ENCODE measurements around the gene BPIFB3.

BPIFB3 gene

GRCh38 chr20:33064572-33065287 lies 11.0 kb downstream of the BPIFB3 start:
- DNase-seq = no peak

DNA sequence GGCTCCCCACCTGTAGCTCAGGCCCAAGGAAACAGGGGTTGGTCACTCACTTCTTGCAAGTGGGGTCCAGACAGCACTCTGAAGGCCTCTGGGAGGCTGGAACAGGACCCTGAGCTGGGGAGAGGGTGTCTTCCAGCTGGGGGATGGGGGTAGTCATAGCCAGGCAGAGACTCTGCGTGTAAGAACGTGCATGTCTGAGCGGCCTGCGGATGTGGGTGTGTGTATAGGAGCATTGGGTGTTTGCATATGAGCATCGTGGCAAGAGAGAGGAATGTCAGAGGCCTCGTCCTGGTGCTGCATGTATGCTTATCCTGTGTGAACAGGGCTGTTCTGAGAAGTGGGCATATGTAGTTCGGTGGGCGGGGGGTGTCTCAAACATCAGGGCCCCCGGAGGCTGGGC lies 12.1 kb downstream of the BPIFB3 start:
- peak in 1 of 2 experiments; percentile 18 for DNase-seq

GRCh38 chr20:33067806-33068205 lies 14.1 kb downstream of the BPIFB3 start:
- DNase-seq = no peak

DNA sequence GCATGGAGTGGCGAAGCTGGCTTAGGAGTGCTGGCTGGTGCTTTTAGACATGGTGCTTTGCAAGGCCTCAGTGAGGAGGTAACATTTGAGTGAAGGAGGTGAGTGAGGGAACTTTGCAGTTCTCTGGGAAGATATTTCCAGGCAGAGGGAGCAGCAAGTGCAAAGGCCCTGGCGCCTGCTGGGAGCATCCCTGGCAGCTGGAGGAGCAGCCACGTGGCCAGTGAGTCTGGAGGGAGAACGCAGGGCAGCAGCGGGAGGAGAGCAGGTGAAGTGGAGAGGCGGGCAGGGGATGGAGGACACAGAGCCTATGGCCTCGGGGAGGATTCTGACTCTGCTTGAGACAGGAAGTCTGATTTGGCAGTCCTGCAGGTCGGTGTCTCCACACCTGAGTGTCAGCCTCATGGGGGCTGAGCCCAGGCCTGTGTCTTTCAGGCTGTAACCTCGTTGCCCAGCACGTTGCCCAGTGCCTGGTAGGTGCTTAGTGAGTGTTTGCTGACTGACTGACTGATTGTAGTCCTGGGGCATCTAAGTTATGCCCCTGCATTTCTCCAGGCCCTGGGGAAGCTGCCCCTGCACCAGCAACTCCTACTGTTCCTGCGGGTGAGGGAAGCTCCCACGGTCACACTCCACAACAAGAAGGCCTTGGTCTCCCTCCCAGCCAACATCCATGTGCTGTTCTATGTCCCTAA lies 14.7 kb downstream of the BPIFB3 start:
- DNase-seq = no peak

DNA sequence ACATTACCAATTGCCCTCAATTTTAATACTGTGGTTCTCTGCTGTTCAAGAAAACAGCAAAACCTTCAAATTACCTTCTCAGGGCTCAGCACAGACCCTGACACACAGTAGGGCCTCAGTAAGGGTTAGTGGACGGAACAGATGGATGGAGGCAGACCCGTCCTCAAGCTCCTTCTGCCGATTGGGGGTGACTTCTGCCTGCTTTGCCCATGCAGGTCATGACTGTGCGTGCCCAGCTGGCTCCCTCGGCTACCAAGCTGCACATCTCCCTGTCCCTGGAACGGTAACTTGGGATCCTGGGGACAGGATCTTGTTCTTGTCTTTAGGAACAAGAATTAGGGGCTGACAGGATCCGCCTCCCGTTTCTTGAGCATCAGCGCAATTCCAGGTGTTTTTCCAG lies 16.0 kb downstream of the BPIFB3 start:
- no peak for DNase-seq

DNA sequence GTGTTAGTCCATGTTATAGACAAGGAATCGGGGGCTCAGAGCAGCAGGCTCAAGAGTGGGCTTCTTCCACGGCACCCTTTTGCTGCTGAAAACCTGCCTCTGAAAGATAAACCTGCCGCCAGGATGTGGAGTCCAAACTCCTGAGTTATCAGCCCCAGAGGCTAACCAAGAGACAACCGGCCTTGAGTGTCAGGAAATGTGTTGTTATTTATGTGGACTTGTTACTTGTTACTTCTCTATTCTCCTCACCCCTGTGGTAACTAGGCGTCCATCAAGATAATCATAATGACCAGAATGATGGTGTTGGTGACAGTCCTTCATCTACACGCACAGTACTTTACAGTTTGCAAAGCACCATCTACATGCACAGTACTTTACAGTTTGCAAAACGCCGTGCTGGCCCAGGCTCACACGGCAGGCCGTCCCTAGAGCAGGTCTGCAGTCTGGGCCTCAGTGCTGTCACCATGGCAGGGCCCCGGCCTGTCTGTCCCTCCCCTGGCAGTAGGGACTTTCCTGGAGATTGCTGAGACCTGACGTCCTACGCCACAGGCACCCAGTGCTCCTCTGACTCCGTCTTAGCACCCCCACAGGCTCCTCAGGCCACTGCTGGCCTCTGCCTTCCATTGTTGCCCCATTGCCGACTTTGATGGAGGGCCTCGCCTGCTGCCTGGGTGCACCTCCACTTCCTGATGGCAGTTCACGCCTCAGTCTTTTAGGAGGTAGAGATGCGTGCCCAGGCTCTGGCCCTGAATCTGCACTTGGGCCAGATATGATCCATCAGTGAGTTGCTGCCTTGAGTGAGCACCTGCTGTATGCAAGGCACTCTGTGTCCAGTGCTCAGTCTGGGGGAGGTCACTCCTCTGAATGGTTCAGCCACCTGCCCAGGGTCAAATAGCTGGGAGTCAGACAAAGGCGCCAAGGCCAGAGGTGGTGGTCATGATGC lies 16.7 kb downstream of the BPIFB3 start:
- no peak for DNase-seq

- DNase-seq = no peak
These were observed 17.5 kb downstream of the BPIFB3 start for GRCh38 chr20:33071198-33071597.

GRCh38 chr20:33072362-33072761 lies 18.7 kb downstream of the BPIFB3 start:
- DNase-seq = no peak

DNA sequence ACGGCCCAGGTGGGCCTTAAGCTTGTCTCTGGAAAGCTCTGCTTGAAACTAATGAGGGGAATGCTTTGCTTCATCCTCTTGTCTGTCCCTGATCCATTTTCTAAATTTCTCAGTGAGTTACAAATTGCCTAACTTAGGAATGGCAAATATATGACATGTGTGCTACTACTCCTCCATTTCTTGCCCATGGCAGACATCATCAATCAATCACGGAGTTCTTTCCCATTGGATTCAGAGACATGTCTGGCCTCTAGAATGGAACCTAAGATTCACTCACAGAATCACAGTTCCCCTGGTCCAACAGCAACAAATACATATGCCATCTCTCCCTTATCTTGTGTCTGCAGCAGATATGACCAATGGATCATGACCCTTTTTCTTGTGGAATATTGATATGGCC lies 19.1 kb downstream of the BPIFB3 start:
- DNase-seq = no peak

- DNase-seq = no peak
These were observed 21.0 kb downstream of the BPIFB3 start for GRCh38 chr20:33074675-33075074.

- no peak for DNase-seq
These were observed 21.6 kb downstream of the BPIFB3 start for GRCh38 chr20:33075281-33075680.

DNA sequence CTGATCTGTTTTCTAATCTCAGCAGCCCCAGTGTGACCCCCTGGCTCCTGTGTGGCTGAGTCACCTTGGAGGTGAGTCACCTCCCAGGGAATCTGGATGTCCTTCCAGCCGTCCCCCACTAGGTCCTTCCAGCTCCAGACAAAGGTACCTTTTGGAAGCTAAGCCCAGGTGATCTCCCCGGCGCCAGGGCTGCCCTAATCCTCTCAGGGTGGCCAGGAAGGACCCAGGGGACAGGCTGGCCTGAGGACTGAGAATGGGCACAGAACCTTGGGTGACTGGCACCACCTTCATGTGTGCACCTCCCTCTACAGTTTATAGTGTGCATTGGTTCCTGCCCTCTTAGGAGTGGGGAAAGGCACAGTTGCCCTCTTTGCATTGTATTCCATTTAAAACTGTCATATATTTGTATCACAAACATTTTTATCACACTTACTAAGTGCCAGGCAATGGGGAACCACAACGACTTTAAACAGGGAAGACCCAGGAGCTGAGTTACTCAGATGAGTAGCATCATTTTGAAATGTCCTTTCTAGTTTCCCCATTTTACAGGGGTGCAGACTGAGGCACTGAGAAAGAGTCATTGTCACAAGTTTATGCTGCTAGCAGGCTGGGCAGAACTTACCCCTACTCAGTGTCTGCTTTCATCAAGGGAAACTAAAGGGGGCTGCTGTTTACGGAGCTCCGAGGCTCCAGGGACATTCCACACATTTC lies 23.1 kb downstream of the BPIFB3 start:
- peak in 1 of 2 experiments; percentile 38 for DNase-seq

- DNase-seq = no peak
These were observed 25.6 kb downstream of the BPIFB3 start, which contains the start of gene BPIFB4 for GRCh38 chr20:33079259-33079658. Gene BPIFB4, plus strand, starts transcription at chr20:33079643. Its CDS starts 1,884 bp downstream, at chr20:33081527.

DNA sequence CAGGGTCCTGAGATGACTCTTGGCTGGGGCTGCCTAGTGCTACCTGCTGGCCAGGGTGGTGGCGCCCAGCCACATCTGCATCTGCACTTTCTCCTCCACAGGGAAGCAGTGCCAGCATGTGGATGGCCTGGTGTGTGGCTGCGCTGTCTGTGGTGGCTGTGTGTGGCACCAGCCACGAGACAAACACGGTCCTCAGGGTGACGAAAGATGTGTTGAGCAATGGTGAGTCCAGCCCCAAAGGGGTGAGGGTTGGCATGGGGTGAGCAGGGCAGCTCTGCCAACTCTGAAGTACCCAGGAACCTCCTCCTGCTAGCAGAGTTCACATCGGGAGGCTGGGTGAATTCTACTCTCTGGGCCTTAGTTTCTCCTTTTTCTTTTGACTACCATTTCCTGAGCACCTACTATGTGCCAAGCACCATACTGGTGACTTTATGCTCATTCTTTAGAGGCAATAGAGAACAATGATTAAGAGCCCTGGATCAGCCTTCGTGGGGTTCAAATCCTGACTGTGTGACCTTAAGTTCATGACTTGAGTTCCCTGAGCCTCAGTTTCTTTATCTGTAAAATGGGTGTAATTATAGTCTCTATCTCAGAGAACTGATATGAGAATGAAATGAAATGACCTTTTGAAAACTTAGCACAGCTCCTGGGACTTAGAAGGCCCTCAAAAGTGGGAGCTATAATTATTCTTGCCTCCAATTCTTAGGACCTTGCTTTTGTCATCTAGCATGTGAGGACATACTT lies 27.9 kb downstream of the BPIFB3 start:
- DNase-seq = no peak

- no peak for DNase-seq
These were observed 28.8 kb downstream of the BPIFB3 start for GRCh38 chr20:33082546-33082945.

DNA sequence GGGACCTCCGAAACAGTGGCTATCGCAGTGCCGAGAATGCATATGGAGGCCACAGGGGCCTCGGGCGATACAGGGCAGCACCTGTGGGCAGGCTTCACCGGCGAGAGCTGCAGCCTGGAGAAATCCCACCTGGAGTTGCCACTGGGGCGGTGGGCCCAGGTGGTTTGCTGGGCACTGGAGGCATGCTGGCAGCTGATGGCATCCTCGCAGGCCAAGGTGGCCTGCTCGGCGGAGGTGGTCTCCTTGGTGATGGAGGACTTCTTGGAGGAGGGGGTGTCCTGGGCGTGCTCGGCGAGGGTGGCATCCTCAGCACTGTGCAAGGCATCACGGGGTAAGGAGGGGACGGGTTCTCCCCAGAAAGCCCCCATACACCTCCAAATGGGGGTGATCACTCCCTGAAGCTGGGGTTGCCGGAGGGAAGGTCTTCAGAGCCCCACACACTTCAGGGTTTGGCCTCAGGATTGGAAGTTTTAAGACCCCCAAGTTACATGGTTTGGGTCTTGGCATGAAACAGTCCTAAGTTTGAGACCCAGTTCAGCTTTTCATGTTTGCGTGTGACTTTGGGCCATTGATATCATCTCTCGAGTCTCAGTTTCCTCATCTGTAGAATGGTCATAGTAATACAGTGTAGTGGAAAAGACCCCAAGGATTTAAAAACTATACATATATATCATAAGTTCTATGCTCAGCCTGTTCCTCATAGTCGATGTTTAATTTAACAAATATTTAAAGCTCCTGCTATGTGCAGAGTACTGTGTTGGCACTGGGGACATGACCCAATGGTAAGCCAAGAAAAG lies 30.0 kb downstream of the BPIFB3 start:
- no peak for DNase-seq

- DNase-seq = no peak
These were observed 31.0 kb downstream of the BPIFB3 start for GRCh38 chr20:33084722-33085121.

GRCh38 chr20:33086052-33086722 lies 32.5 kb downstream of the BPIFB3 start:
- DNase-seq = no peak

GRCh38 chr20:33091147-33091546 lies 37.4 kb downstream of the BPIFB3 start:
- no peak for DNase-seq

- no peak for DNase-seq
These were observed 38.0 kb downstream of the BPIFB3 start for GRCh38 chr20:33091693-33092092.
